Measurements from ENCODE around the gene ZC3H14. TPM values are rescaled to one million over a fixed set of nuclear protein-coding genes. Genes with fewer than 3 reads are reported as not detected.

The ZC3H14 gene
- total and polyA plus RNA-seq, 7 donors, result 23.4 to 89.5 (median 80.4) TPM

GRCh38 chr14:88625671-88626070 is 62.8 kb downstream of the ZC3H14 start:
- 94 to 98% methylated on average over 3 of the region's 3 CpGs for WGBS, 2 donors
- no peaks in the 10 kb centered on the region for H3K9me3 ChIP-seq

GRCh38 chr14:88628033-88628432 is 65.2 kb downstream of the ZC3H14 start:
- no peak overlapping the region for H3K4me3 ChIP-seq
- no peaks in the 10 kb centered on the region for H3K27me3 ChIP-seq
- TF ChIP-seq EP300 (IDR thresholded peaks at IDR 0.05) (no peak), POLR2AphosphoS5 (IDR thresholded peaks at IDR 0.05) (no peak), CTCF (IDR thresholded peaks at IDR 0.05) (no peak), POLR2A (IDR thresholded peaks at IDR 0.05) (no peak)
- no peaks in the 10 kb centered on the region for H3K4me1 ChIP-seq
- intact Hi-C loops (cut with DNase I), result no loop called here
- no peak overlapping the region for H3K27ac ChIP-seq
- H3K36me3 ChIP-seq, result peaks cover 0 to 5% (median 0%) of the 10 kb centered on the region in 4 donors
- DNase-seq, result no peak
- no peaks in the 10 kb centered on the region for H3K9me3 ChIP-seq

More at GRCh38 chr14:88625671-88626070, 62.8 kb downstream of the ZC3H14 start:
- peaks cover 0 to 6% (median 0%) of the 10 kb centered on the region in 4 donors for H3K36me3 ChIP-seq
- intact Hi-C loops (cut with DNase I), result no loop called here
- TF ChIP-seq POLR2AphosphoS5 (IDR thresholded peaks at IDR 0.05), result no peak
- TF ChIP-seq EP300 (IDR thresholded peaks at IDR 0.05), result no peak
- TF ChIP-seq POLR2A (IDR thresholded peaks at IDR 0.05), result no peak
- TF ChIP-seq CTCF (IDR thresholded peaks at IDR 0.05), result no peak
- no peak overlapping the region for H3K4me3 ChIP-seq
- no peaks in the 10 kb centered on the region for H3K27me3 ChIP-seq
- no peak overlapping the region for H3K27ac ChIP-seq
- H3K4me1 ChIP-seq, result no peaks in the 10 kb centered on the region
- no peak for DNase-seq

GRCh38 chr14:88628462-88628861 is 65.6 kb downstream of the ZC3H14 start:
- TF ChIP-seq POLR2AphosphoS5 (IDR thresholded peaks at IDR 0.05) (no peak), POLR2A (IDR thresholded peaks at IDR 0.05) (no peak), CTCF (IDR thresholded peaks at IDR 0.05) (no peak), EP300 (IDR thresholded peaks at IDR 0.05) (no peak)
- H3K36me3 ChIP-seq, result peaks cover 0 to under 1% (median 0%) of the 10 kb centered on the region in 4 donors
- H3K9me3 ChIP-seq, result no peaks in the 10 kb centered on the region
- DNase-seq, result no peak
- no peak overlapping the region for H3K27ac ChIP-seq
- H3K4me1 ChIP-seq, result no peaks in the 10 kb centered on the region
- no peaks in the 10 kb centered on the region for H3K27me3 ChIP-seq
- intact Hi-C loops (cut with DNase I), result no loop called here
- H3K4me3 ChIP-seq, result no peak overlapping the region

GRCh38 chr14:88630565-88630964 is 67.7 kb downstream of the ZC3H14 start:
- H3K9me3 ChIP-seq, result no peaks in the 10 kb centered on the region
- no peaks in the 10 kb centered on the region for H3K4me1 ChIP-seq
- H3K27me3 ChIP-seq, result no peaks in the 10 kb centered on the region
- WGBS, 2 donors, result 81 to 87% methylated on average over 6 of the region's 6 CpGs
- no peak overlapping the region for H3K4me3 ChIP-seq
- intact Hi-C loops (cut with DNase I), result no loop called here
- H3K27ac ChIP-seq, result no peak overlapping the region
- TF ChIP-seq EP300 (IDR thresholded peaks at IDR 0.05) (no peak), POLR2AphosphoS5 (IDR thresholded peaks at IDR 0.05) (no peak), CTCF (IDR thresholded peaks at IDR 0.05) (no peak), POLR2A (IDR thresholded peaks at IDR 0.05) (no peak)
- H3K36me3 ChIP-seq, result no peaks in the 10 kb centered on the region
- no peak for DNase-seq

- intact Hi-C loops (cut with DNase I), result no loop called here
- WGBS, 2 donors, result 63 to 81% methylated on average over 3 of the region's 3 CpGs
- H3K4me1 ChIP-seq, result no peaks in the 10 kb centered on the region
Measured at GRCh38 chr14:88631091-88631490, 68.3 kb downstream of the ZC3H14 start.

More at GRCh38 chr14:88631091-88631490, 68.3 kb downstream of the ZC3H14 start:
- no peak overlapping the region for H3K4me3 ChIP-seq
- TF ChIP-seq POLR2AphosphoS5 (IDR thresholded peaks at IDR 0.05) (no peak), CTCF (IDR thresholded peaks at IDR 0.05) (no peak), POLR2A (IDR thresholded peaks at IDR 0.05) (no peak), EP300 (IDR thresholded peaks at IDR 0.05) (no peak)
- no peaks in the 10 kb centered on the region for H3K9me3 ChIP-seq
- H3K36me3 ChIP-seq, result no peaks in the 10 kb centered on the region
- H3K27ac ChIP-seq, result no peak overlapping the region
- DNase-seq, result no peak
- no peaks in the 10 kb centered on the region for H3K27me3 ChIP-seq

Data from sigmoid colon (tissue), 7 donors.